HL-60 (cell line): ENCODE data around the gene CARD19.

Source experiments
- CTCF ChIP-seq: IDR thresholded peaks from one replicate; pipeline ENCODE4 v1.5.1; 2011; ENCODE audit warnings: low read length, control low read depth, inconsistent platforms; ENCODE audit not compliant: insufficient read depth
- GABPA ChIP-seq: IDR thresholded peaks from 2 replicates; pipeline ENCODE4 v1.6.1; 2012; ENCODE audit warnings: low read depth
- POLR2AphosphoS5 ChIP-seq: IDR thresholded peaks from 2 replicates; pipeline ENCODE4 v1.6.1; 2012; ENCODE audit warnings: low read depth
- REST ChIP-seq: IDR thresholded peaks from 2 replicates; pipeline ENCODE4 v1.6.1; 2012; ENCODE audit warnings: low read depth; ENCODE audit not compliant: insufficient replicate concordance
- SPI1 ChIP-seq: IDR thresholded peaks from 2 replicates; pipeline ENCODE4 v1.6.1; 2012; ENCODE audit warnings: low read depth, mild to moderate bottlenecking, borderline replicate concordance

GRCh38 chr9:93151097-93151784 lies 55.2 kb downstream of the CARD19 start:
- TF ChIP-seq REST, result no peak
- TF ChIP-seq CTCF, result no peak
- no peak for TF ChIP-seq POLR2AphosphoS5
- TF ChIP-seq GABPA, result no peak
- no peak for TF ChIP-seq SPI1
